Adrenal gland (tissue), 12 donors: Measurements from ENCODE around the gene CCDC198. TPM values are rescaled to one million over a fixed set of nuclear protein-coding genes. Genes with fewer than 3 reads are reported as not detected.

Experiments
- DNase-seq, 7 donors: peaks; one replicate each; pipeline ENCODE4 v3.0.0-alpha.2; 2019 to 2020
- H3K27ac ChIP-seq, 5 donors: fragments of 200-600 bp; sonication (generic) in 4 of 5; 1 replicate in 3 of 5; 2 replicates in 2 of 5; pipeline versions ENCODE4 v1.5.1 to v1.8.0; 2016 to 2020; ENCODE audit warnings: mild to moderate bottlenecking in 1 of 5
- H3K27me3 ChIP-seq: fragments of 200-600 bp; 2 replicates; pipeline ENCODE4 v1.8.0; 2021
- H3K36me3 ChIP-seq, 2 donors: fragments of 200-600 bp; replicated peaks in 1 of 2; 1 replicate in 1 of 2; 2 replicates in 1 of 2; pipeline versions ENCODE4 v1.5.1 to v1.8.0; 2018 to 2022
- H3K4me1 ChIP-seq, 2 donors: fragments of 200-600 bp; replicated peaks in 1 of 2; 1 replicate in 1 of 2; 2 replicates in 1 of 2; pipeline versions ENCODE4 v1.5.1 to v1.8.0; 2018 to 2021
- H3K4me3 ChIP-seq, 4 donors: fragments of 200-600 bp; sonication (generic) in 3 of 4; one replicate each; pipeline ENCODE4 v1.5.1; 2016 to 2018
- H3K9me3 ChIP-seq, 3 donors: fragments of 200-600 bp; sonication (generic) in 1 of 3; replicated peaks in 1 of 3; 1 replicate in 2 of 3; 2 replicates in 1 of 3; pipeline versions ENCODE4 v1.5.1 to v1.8.0; 2016 to 2021
- CTCF ChIP-seq, 6 experiments: fragments of 450-650 bp in 4 of 6; fragments of 200-600 bp in 2 of 6; sonication (generic) in 1 of 6; IDR thresholded peaks; 1 replicate in 5 of 6; 2 replicates in 1 of 6; pipeline versions ENCODE4 v1.5.1 to v1.8.0; 2016 to 2021; ENCODE audit warnings: antibody characterized with exemption in 6 of 6, mild to moderate bottlenecking in 2 of 6, moderate library complexity in 1 of 6
- POLR2A ChIP-seq, 2 donors: fragments of 450-650 bp; IDR thresholded peaks; one replicate each; pipeline ENCODE4 v1.6.1; 2017; ENCODE audit warnings: antibody characterized with exemption in 2 of 2, mild to moderate bottlenecking in 2 of 2, moderate library complexity in 1 of 2
- WGBS, 4 donors: extraction: QIAGEN DNeasy Blood & Tissue Kit in 2 of 4; methylation state at CpG; one replicate each; pipeline versions ENCODE4 v1.1.5 to v1.1.7; 2013 to 2017; 5-methylcytosine and 5-hydroxymethylcytosine counted together
- intact Hi-C, 2 donors: fragments of 100-400 bp; cut with DNase I; formaldehyde crosslinking; loops; one replicate each; pipeline versions ENCODE4 v1.14.1 to v1.15.0; 2022 to 2023
- polyA plus RNA-seq, 3 donors: library from polyadenylated mRNA; stranded (reverse); fragments of 200-250 nt in 2 of 3; fragments of 350-450 nt in 1 of 3; fragmentation: Illumina TruSeq in 1 of 3; extraction: RNeasy Lipid Tissue Mini Kit (QIAGEN cat#74804) in 1 of 3; gene quantifications; one replicate each; pipeline ENCODE4 v1.2.3, GENCODE V29; 2013 to 2014
- total RNA-seq, 9 donors: library from RNA; depleted of rRNA in 4 of 9; stranded (reverse); fragments of >200 nt in 4 of 9; fragments of 120-200 nt in 1 of 9; fragmentation: NEBNext Ultra II Directional in 1 of 9; extraction: Animal tissue kit (Norgen Biotek cat#: 25700) in 1 of 9; gene quantifications; one replicate each; pipeline versions ENCODE4 v1.1.0 to v1.2.4, GENCODE V29; 2013 to 2023
- donor health status: healthy with polysubstance abuse.
- donor health status: Bipolar disorder and iron deficiency.
- donor health status: DM: yes; HTN: yes; CAD: no.
- donor health status: DM: no; HTN: no; CAD: no.
- donor health status: DM: no; HTN: no; CAD: no.
- donor health status: DM: yes; HTN: yes; CAD: no.

Gene CCDC198
- total and polyA plus RNA-seq, 12 donors, result not detected

GRCh38 chr14:57501039-57501557, 7.4 kb upstream of the CCDC198 start:
- DNase-seq, result no peak
- TF ChIP-seq POLR2A (IDR thresholded peaks at IDR 0.05) (no peak), CTCF (IDR thresholded peaks at IDR 0.05) (no peak)
- no peaks in the 10 kb centered on the region for H3K4me1 ChIP-seq
- intact Hi-C loops, result no loop called here
- no peak overlapping the region for H3K27ac ChIP-seq
- 67 to 75% (median 70%) methylated on average over 2 of the region's 2 CpGs for WGBS, 4 donors
- no peaks in the 10 kb centered on the region for H3K9me3 ChIP-seq
- no peak overlapping the region for H3K4me3 ChIP-seq
- no peaks in the 10 kb centered on the region for H3K27me3 ChIP-seq
- no peaks in the 10 kb centered on the region for H3K36me3 ChIP-seq

GRCh38 chr14:57498659-57499058, 5.0 kb upstream of the CCDC198 start:
- no peak overlapping the region for H3K4me3 ChIP-seq
- H3K4me1 ChIP-seq, result no peaks in the 10 kb centered on the region
- no peaks in the 10 kb centered on the region for H3K36me3 ChIP-seq
- H3K27me3 ChIP-seq, result no peaks in the 10 kb centered on the region
- intact Hi-C loops, result no loop called here
- H3K9me3 ChIP-seq, result no peaks in the 10 kb centered on the region
- no peak for TF ChIP-seq CTCF (IDR thresholded peaks at IDR 0.05)
- no peak for TF ChIP-seq POLR2A (IDR thresholded peaks at IDR 0.05)
- DNase-seq, result no peak
- no peak overlapping the region for H3K27ac ChIP-seq

GRCh38 chr14:57498035-57498434, 4.4 kb upstream of the CCDC198 start:
- Histone ChIP-seq H3K27ac (no peak overlapping the region), H3K4me3 (no peak overlapping the region), H3K4me1 (peaks cover 2 to 3% of the 10 kb centered on the region in 2 donors), H3K9me3 (no peaks in the 10 kb centered on the region), H3K36me3 (no peaks in the 10 kb centered on the region), H3K27me3 (no peaks in the 10 kb centered on the region)
- TF ChIP-seq POLR2A (IDR thresholded peaks at IDR 0.05) (no peak), CTCF (IDR thresholded peaks at IDR 0.05) (no peak)
- intact Hi-C loops, result no loop called here
- 89 to 96% (median 93%) methylated on average over 4 of the region's 4 CpGs for WGBS, 4 donors
- no peak for DNase-seq

- H3K9me3 ChIP-seq, result no peaks in the 10 kb centered on the region
- intact Hi-C loops, result no loop called here
- TF ChIP-seq CTCF (IDR thresholded peaks at IDR 0.05), result no peak
- TF ChIP-seq POLR2A (IDR thresholded peaks at IDR 0.05), result no peak
- H3K27me3 ChIP-seq, result no peaks in the 10 kb centered on the region
- H3K36me3 ChIP-seq, result no peaks in the 10 kb centered on the region
- 51 to 86% (median 69%) methylated on average over 2 of the region's 2 CpGs for WGBS, 4 donors
- no peak for DNase-seq
- peaks cover 5 to 10% of the 10 kb centered on the region in 2 donors for H3K4me1 ChIP-seq
- no peak overlapping the region for H3K27ac ChIP-seq
- no peak overlapping the region for H3K4me3 ChIP-seq
Observed at GRCh38 chr14:57495416-57495815, 1.8 kb upstream of the CCDC198 start.
